Bronchial epithelial cell (primary cell): ENCODE results near the gene ADAMTS1. TPM values are rescaled to one million over a fixed set of nuclear protein-coding genes. Genes with fewer than 3 reads are reported as not detected.

Experiments
- DNase-seq: peaks from one replicate; pipeline ENCODE4 v3.0.0-alpha.2; 2010; ENCODE audit warnings: low read depth
- FAIRE-seq: peaks from 2 replicates; lab custom pipeline; 2011; peaks lifted over from hg19 to GRCh38; lab: Jason Lieb, UNC
- H3K27me3 ChIP-seq: 2 replicates; pipeline ENCODE4 v1.5.1; 2011; ENCODE audit warnings: low read length; ENCODE audit not compliant: control insufficient read depth, insufficient read depth
- H3K36me3 ChIP-seq: 2 replicates; pipeline ENCODE4 v1.5.1; 2011; ENCODE audit warnings: low read length; ENCODE audit not compliant: control insufficient read depth, insufficient read depth
- H3K4me3 ChIP-seq: 2 replicates; pipeline ENCODE4 v1.5.1; 2011; ENCODE audit warnings: mild to moderate bottlenecking, low read depth, low read length, control low read depth
- CTCF ChIP-seq: IDR thresholded peaks from 2 replicates; pipeline ENCODE4 v1.5.1; 2011; ENCODE audit warnings: mild to moderate bottlenecking, moderate library complexity, low read length, control low read depth, inconsistent platforms; ENCODE audit not compliant: insufficient read depth, severe bottlenecking
- total RNA-seq: library from RNA; depleted of rRNA; stranded (reverse); fragments of >200 nt; gene quantifications from 2 replicates; pipeline ENCODE4 v1.2.1, GENCODE V29; 2014

The ADAMTS1 gene
- total RNA-seq, 1 donor from 2014 or later, result 124 TPM

GRCh38 chr21:26814386-26814785 is 30.8 kb downstream of the ADAMTS1 start:
- no peak for TF ChIP-seq CTCF
- FAIRE-seq, result no peak
- Histone ChIP-seq H3K27me3 (no peaks in the 10 kb centered on the region), H3K36me3 (no peaks in the 10 kb centered on the region), H3K4me3 (no peak overlapping the region)
- DNase-seq, result no peak

GRCh38 chr21:26813426-26813998 is 31.7 kb downstream of the ADAMTS1 start:
- Histone ChIP-seq H3K4me3 (no peak overlapping the region), H3K36me3 (no peaks in the 10 kb centered on the region), H3K27me3 (no peaks in the 10 kb centered on the region)
- DNase-seq, result no peak
- FAIRE-seq, result no peak
- TF ChIP-seq CTCF, result no peak

- FAIRE-seq (no peak), DNase-seq (no peak)
- no peak for TF ChIP-seq CTCF
- no peaks in the 10 kb centered on the region for H3K27me3 ChIP-seq
- H3K4me3 ChIP-seq, result no peak overlapping the region
- H3K36me3 ChIP-seq, result no peaks in the 10 kb centered on the region
Measured at GRCh38 chr21:26812173-26812572, 33.0 kb downstream of the ADAMTS1 start.

- H3K36me3 ChIP-seq, result no peaks in the 10 kb centered on the region
Measured at GRCh38 chr21:26811482-26811881, 33.7 kb downstream of the ADAMTS1 start.

GRCh38 chr21:26810676-26811415 is 34.4 kb downstream of the ADAMTS1 start:
- Histone ChIP-seq H3K4me3 (no peak overlapping the region), H3K27me3 (no peaks in the 10 kb centered on the region), H3K36me3 (no peaks in the 10 kb centered on the region)
- DNase-seq (no peak), FAIRE-seq (no peak)
- no peak for TF ChIP-seq CTCF

More at GRCh38 chr21:26811482-26811881, 33.7 kb downstream of the ADAMTS1 start:
- no peak for FAIRE-seq
- no peak for TF ChIP-seq CTCF
- Histone ChIP-seq H3K4me3 (no peak overlapping the region), H3K27me3 (no peaks in the 10 kb centered on the region)
- DNase-seq, result no peak
